ENCODE data around the gene LPIN3. TPM values are rescaled to one million over a fixed set of nuclear protein-coding genes. Genes with fewer than 3 reads are reported as not detected.

Gene LPIN3
- total RNA-seq, 2 donors from 2014 or later, result 0.21 TPM; not detected in 1

DNA sequence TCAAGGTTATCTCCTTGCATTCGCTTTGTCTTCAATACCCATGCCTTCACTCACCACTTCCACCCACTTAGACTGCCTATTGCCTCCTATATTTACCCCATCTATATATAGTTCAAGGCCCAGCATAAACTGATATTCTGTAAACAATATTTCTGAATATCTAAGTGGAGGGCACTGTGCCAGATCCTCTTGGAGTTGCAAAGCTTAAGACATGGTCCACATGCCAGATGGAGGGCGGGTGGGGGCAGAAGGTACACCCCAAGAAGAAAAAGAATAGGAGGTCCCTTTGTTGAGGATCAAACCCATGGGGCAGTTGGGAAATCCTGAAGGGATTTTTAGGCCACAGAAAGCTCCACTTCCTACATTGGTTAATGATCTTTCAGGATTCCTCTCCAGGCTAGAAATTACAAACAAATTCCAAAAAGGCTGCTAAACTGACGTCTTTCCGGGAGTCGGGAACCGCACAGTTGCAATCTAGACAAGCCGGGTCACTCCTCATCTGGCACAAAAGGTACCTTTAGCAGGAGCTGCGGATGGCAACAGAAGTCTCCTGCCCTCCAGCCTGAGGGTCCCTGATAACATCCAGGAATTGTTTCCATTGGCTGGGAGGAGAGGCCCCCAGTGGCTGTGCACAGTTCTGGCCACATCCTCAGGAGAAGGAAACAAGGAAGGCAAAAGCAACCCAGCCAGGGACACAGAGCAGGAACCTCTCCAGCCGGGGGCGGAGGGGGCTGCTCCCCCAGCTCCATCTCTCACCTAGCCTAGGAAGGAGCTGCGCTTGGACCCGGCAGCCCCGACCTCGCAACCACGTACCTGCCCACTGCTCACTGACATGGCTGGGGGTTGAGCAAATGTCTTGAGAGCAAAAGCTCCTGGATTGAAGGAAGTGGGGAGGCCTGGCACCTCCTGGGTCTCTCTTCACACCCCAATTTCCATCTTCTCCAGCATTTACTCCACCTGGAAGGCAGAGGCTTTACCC is 5.9 kb upstream of the LPIN3 start:
- no peak for ATAC-seq
- Mint-ChIP-seq H3K27ac (peak overlapping the region in 1 of 2 donors; percentile 58), H3K27me3 (peaks cover 6 to 9% of the 10 kb centered on the region in 2 donors), H3K4me1 (ENCODE audit: low read depth in 2 of 2) (peaks cover 6 to 10% of the 10 kb centered on the region in 2 donors), H3K4me3 (no peak overlapping the region), H3K36me3 (no peaks in the 10 kb centered on the region), H3K9me3 (no peaks in the 10 kb centered on the region)
- DNase-seq (ENCODE audit: low spot score), result no peak

DNA sequence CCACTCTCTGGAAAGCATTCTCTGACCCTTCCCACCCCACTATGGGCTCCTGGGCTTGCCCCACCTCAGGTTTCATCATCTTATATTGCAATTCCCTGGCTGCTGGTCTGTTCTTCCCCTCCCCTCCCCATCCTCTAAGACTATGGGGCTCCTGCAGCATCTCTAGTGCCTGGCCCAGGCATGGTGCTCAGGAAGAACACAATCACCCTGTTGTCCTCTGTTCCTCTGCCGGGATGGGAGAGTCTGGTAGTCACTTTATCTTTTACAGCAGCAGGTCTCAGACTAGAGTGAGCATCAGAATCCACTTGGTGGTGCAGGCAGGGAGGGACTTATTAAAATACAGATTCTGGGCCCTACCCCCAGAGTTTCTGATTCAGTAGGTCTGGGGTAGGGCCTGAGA is 5.0 kb upstream of the LPIN3 start:
- no peaks in the 10 kb centered on the region for H3K36me3 Mint-ChIP-seq
- no peaks in the 10 kb centered on the region for H3K9me3 Mint-ChIP-seq
- DNase-seq (ENCODE audit: low spot score), result no peak
- peak overlapping the region in 1 of 2 donors; percentile 58 for H3K27ac Mint-ChIP-seq
- H3K27me3 Mint-ChIP-seq, result peaks cover 7 to 10% of the 10 kb centered on the region in 2 donors
- no peak for ATAC-seq
- H3K4me1 Mint-ChIP-seq (ENCODE audit: low read depth in 2 of 2), result peaks cover 10 to 11% of the 10 kb centered on the region in 2 donors
- H3K4me3 Mint-ChIP-seq, result no peak overlapping the region

DNA sequence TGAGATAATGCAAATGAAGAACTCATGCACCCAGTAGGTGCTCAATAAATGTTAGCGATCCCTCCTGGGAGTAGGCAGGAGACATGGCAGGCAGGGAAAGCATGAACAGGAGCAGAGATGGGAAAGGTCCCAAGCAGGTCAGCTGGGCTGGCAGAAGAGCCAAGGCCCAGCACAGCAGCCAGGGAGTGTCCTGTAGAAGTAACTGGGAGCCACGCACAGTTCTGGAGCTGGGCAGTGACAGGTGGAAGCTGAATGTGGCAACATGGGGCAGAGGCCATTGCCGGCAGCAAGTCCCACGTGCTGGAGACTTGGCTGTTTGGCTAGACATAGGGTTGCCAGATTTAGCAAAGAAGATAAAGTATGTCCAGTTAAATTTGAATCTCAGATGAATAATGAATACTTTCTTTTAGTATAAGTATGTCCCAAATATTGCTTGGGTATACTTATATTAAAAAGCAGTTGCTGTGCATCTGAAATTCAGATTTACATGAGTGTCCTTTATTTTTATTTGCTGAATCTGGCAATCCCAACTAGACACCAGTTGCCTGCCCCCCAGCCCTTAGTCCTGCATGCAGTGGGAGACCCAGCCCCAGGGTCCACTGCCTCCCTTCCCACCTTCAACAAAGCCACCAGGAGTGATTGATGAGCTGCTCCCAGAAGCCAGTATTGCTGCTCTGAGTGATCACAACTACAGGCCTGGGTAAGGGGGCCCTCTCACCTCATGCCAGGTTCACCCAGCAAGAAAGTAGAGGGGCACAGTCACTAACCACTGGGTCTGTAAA is 3.7 kb upstream of the LPIN3 start:
- Mint-ChIP-seq H3K27me3 (peaks cover 7 to 10% of the 10 kb centered on the region in 2 donors), H3K4me1 (ENCODE audit: low read depth in 2 of 2) (peaks cover 10 to 11% of the 10 kb centered on the region in 2 donors), H3K27ac (no peak overlapping the region), H3K4me3 (no peak overlapping the region), H3K36me3 (no peaks in the 10 kb centered on the region), H3K9me3 (no peaks in the 10 kb centered on the region)
- ATAC-seq (no peak), DNase-seq (ENCODE audit: low spot score) (no peak)

DNA sequence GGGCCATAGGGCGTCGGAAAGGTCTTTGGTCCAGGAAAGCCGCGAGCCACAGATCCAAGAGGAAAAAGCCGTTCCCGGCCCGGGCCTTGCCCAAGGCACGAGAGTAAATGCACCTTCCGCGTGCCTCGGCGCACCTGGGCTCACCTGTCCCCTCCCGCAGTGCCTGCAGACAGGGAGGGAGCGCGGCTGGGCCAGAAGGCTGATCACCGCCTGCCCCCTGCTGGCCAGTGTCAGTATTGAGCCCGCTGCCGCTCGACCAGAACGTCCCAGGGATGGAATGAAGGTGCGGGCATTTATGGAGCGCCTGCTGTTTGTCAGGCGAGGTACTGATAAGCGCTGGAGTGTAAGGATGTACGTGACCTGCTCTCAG is 679 bp upstream of the LPIN3 start:
- H3K4me3 Mint-ChIP-seq, result peak overlapping the region; percentile 90

DNA sequence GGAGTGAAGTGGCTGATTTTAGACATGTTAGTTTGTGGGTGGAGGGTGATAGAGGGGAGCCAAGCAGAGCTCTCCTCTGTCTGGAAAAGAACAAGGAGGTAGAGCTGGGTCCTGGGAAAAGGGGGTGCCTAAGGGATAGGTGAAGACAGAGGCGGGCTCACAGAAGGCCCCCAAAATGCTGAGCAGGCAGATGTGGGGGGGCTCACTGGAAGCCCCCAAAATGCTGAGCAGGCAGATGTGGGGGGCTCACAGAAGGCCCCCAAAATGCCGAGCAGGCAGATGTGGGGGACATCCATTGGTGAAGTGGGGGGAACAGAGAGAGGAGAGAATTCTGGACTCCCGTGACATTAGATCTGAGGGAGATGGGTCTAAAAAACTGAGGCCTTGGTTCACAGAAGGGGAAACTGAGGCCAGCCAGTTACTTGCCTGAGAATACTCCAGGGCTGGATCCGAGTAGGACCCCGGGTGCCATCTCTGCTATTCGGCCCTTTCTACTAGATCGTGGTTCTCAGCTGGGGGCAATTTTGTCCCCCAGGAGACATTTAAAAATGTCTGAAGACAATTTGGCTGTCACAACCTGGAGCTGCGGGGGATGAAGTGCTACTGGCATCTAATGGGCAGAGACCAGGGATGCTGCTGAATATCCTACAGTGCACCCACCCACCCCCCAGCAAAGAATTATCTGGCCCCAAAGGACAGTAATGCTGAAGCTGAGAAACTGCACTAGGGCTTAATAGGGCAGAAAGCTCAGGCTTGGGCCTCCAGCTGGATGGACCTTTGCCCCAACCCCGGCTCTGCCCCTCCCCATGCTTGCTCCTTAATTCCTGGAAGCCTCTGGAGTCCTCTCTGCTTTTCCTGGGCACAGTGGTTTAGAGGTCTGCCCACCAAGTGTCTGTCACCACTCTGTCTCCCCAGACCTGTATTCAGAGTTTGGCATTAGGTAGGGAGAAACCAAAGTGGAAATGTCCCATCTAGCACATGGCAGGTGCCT is 2.1 kb downstream of the LPIN3 start:
- ATAC-seq, result no peak
- H3K4me1 Mint-ChIP-seq (ENCODE audit: low read depth in 2 of 2), result peaks cover 10 to 11% of the 10 kb centered on the region in 2 donors
- peak; percentile 51 for DNase-seq (ENCODE audit: low spot score)
- H3K9me3 Mint-ChIP-seq, result no peaks in the 10 kb centered on the region
- H3K4me3 Mint-ChIP-seq, result no peak overlapping the region
- no peaks in the 10 kb centered on the region for H3K36me3 Mint-ChIP-seq
- no peak overlapping the region for H3K27ac Mint-ChIP-seq
- peaks cover 4 to 7% of the 10 kb centered on the region in 2 donors for H3K27me3 Mint-ChIP-seq

More for the DNA sequence above, 679 bp upstream of the LPIN3 start:
- ATAC-seq (peak; percentile 84 to 86), DNase-seq (ENCODE audit: low spot score) (peak; percentile 75)
- peak overlapping the region in 1 of 2 donors; percentile 83 for H3K27ac Mint-ChIP-seq
- peaks cover 10 to 11% of the 10 kb centered on the region in 2 donors for H3K4me1 Mint-ChIP-seq (ENCODE audit: low read depth in 2 of 2)
- peaks cover 7% of the 10 kb centered on the region in 2 donors for H3K27me3 Mint-ChIP-seq
- no peaks in the 10 kb centered on the region for H3K36me3 Mint-ChIP-seq
- H3K9me3 Mint-ChIP-seq, result no peaks in the 10 kb centered on the region

DNA sequence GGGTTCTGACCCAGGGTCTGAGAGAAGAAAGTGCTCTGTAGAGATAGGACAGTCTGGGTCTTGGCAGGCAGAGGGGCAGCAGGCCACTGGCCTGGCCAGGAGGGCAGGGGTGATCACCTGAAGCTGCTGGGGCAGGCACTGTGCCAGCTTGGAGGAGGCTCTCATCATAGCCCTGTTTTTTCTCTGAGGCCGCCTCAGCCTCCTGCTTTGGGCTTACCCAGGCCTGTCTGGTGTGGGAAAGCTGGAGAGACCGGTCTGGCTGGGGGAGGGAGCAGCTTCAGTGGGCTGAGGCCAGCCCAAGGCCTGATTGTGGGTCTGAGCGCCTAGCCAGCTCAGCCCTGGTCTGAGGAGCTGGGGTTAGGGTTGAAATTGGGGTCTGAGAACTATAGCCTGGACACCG is 3.9 kb downstream of the LPIN3 start:
- Mint-ChIP-seq H3K4me3 (no peak overlapping the region), H3K4me1 (ENCODE audit: low read depth in 2 of 2) (peaks cover 9 to 10% of the 10 kb centered on the region in 2 donors), H3K36me3 (no peaks in the 10 kb centered on the region), H3K27ac (no peak overlapping the region), H3K9me3 (no peaks in the 10 kb centered on the region), H3K27me3 (peaks cover 3% of the 10 kb centered on the region in 2 donors)
- ATAC-seq (no peak), DNase-seq (ENCODE audit: low spot score) (no peak)

DNA sequence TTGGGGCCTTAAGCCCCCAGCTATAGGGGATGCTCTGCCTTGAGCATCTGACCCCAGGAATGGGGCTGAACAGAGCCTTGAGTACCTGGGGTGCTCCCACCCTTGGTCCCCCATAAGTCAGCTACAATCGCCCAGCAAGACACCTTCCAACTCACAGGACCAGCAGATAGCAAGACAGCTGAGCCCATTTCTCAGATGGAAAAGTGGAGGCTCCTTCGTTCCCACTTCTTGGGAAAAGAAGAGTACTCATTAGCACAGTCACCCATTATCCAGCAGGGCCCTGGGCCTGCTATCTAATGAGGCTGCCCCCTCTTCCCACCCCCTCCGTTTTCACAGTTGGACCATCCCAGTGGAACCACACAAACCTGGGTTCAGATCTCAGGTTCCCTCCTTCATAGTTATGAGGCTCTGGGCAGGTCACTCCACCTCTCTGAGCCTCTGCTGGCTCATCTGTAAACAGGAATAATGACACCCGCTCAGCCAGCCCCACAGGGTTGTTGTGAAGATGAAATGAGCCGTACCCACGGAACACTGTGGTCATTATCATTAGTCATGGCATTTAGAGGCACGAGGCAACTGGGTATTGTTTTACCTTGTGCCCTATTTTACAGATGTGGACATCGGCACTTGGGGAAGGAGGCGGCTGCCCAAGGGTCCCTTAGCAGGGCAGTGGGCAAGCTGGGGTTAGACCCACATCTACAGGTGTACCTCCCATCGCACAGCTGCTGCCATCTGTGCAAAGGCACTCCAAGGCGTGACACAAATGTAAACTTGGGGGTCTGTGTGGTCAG is 4.5 kb downstream of the LPIN3 start:
- Mint-ChIP-seq H3K36me3 (no peaks in the 10 kb centered on the region), H3K4me1 (ENCODE audit: low read depth in 2 of 2) (peaks cover 3 to 4% of the 10 kb centered on the region in 2 donors), H3K4me3 (no peak overlapping the region), H3K27ac (no peak overlapping the region), H3K27me3 (peaks cover 0 to under 1% of the 10 kb centered on the region in 2 donors), H3K9me3 (no peaks in the 10 kb centered on the region)
- ATAC-seq (no peak), DNase-seq (ENCODE audit: low spot score) (no peak)

DNA sequence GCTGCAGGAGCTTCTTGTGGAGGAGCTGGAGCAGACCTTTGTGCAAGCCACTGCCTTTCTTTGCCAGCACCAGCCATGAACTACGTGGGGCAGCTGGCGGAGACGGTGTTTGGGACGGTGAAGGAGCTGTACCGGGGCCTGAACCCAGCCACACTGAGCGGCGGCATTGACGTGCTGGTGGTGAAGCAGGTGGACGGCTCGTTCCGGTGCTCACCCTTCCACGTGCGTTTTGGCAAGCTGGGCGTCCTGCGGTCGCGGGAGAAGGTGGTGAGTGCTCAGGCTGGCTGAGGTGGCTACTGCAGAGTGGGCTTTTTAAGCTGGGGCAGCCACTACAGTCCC is 5.1 kb downstream of the LPIN3 start:
- Mint-ChIP-seq H3K9me3 (no peaks in the 10 kb centered on the region), H3K4me1 (ENCODE audit: low read depth in 2 of 2) (no peaks in the 10 kb centered on the region), H3K27me3 (peaks cover 0 to 6% of the 10 kb centered on the region in 2 donors), H3K27ac (no peak overlapping the region), H3K4me3 (no peak overlapping the region), H3K36me3 (no peaks in the 10 kb centered on the region)
- ATAC-seq, result no peak
- DNase-seq (ENCODE audit: low spot score), result no peak

DNA sequence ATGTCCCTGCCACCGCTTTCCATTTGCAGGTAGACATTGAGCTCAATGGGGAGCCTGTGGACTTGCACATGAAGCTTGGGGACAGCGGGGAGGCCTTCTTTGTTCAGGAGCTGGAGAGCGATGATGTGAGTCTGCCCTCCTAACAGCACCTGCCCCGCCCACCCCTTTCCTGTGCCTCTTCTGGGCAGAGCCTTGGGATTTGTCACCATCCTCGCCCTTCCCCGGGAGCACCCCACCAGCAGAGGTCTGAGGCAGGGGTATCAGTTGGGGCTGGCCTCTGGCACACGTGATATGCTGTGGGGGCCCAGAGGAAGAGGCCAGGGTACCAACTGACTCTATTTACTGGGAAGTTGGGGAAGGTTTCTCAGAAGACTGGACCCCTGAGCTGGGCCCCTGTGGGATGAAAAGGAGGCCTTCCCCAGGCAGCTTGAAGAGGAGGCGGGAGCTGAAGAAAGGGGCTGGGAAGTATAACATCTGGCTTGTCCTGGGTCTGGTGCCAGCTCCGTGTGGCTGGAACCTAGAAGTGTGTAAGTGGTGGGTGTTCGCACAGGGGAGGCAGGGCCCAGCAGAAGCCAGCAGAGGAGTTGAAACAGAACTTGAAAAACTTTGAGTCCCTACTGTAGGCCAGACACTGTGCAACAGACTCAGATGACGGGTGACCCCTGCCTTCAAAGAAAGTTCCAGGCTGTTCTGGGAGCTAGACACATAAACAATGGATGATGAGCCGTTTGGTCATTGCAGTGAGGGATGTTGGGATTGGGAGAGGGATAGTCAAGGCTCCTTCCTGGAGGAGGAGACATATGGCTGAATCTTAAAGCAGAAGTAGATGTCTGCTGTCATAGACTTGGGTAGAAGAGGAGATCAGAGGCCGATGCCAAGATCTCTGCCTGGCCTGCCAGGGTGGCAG is 7.2 kb downstream of the LPIN3 start:
- ATAC-seq, result no peak
- Mint-ChIP-seq H3K9me3 (no peaks in the 10 kb centered on the region), H3K27me3 (peaks cover 0 to 7% of the 10 kb centered on the region in 2 donors), H3K4me3 (no peak overlapping the region), H3K36me3 (no peaks in the 10 kb centered on the region), H3K4me1 (ENCODE audit: low read depth in 2 of 2) (no peaks in the 10 kb centered on the region), H3K27ac (no peak overlapping the region)
- no peak for DNase-seq (ENCODE audit: low spot score)

DNA sequence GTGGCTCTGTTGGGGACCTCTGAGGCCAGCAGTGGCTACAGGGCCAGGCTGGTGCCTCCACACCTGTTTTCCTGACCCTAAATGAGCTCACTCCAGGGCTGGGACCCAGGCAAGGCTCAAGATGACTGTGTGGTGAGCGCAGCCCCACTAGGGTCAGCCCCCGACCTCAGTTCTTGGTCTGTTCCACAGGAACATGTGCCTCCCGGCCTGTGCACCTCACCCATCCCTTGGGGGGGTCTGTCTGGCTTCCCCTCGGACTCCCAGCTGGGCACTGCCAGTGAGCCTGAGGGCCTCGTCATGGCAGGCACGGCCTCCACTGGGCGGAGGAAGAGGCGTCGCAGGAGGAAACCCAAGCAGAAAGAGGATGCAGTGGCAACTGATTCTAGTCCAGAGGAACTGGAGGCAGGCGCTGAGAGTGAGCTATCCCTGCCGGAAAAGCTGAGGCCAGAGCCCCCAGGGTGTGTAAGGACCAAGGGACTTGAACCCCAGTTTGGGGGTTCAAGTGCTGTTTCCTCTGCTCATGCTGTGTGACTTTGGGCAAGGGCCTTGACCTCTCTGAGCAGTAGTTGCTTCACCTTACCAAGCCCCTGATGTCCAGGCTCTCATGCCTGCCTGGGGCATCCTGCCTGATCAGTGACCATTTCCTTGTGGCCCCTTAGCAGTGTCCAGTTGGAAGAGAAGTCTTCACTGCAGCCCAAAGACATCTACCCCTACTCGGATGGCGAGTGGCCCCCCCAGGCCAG is 8.0 kb downstream of the LPIN3 start:
- Mint-ChIP-seq H3K27ac (no peak overlapping the region), H3K27me3 (peaks cover 0 to 7% of the 10 kb centered on the region in 2 donors), H3K36me3 (no peaks in the 10 kb centered on the region), H3K9me3 (no peaks in the 10 kb centered on the region), H3K4me1 (ENCODE audit: low read depth in 2 of 2) (no peaks in the 10 kb centered on the region), H3K4me3 (no peak overlapping the region)
- DNase-seq (ENCODE audit: low spot score) (no peak), ATAC-seq (no peak)

DNA sequence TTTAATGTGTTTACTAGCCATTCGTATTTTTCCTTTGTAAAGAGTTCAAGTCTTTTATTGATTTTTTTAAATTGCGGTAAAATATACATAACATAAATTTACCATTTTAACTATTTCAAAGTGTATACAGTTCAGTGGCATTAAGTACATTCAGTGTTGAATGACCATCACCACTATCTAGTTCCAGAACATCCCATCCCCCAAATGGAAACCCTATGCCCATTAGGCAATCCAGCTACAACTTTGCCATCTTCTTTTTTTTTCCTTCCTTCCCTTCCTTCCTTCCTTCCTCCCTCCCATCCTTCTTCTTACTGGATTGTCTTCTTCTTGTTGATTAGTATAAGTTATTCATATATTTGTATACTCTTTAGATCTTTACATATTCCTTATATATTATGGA is 8.6 kb downstream of the LPIN3 start:
- Mint-ChIP-seq H3K36me3 (no peaks in the 10 kb centered on the region), H3K4me3 (no peak overlapping the region), H3K4me1 (ENCODE audit: low read depth in 2 of 2) (no peaks in the 10 kb centered on the region), H3K9me3 (no peaks in the 10 kb centered on the region), H3K27me3 (peaks cover 0 to 7% of the 10 kb centered on the region in 2 donors), H3K27ac (no peak overlapping the region)
- DNase-seq (ENCODE audit: low spot score) (no peak), ATAC-seq (no peak)

All from natural killer cell treated with Interleukin-12 subunit alpha and Interleukin-12 subunit beta and Interleukin-15 and Interleukin-18, amount 100 ng/mL, for 72 hours (primary cell).